ENCODE results near the gene CD209.

- TF ChIP-seq TAF1 (IDR thresholded peaks at IDR 0.05; ENCODE audit: borderline replicate concordance, insufficient read depth, low read length) (no peak), SIN3A (IDR thresholded peaks at IDR 0.05; ENCODE audit: borderline replicate concordance, insufficient read depth, low read length) (no peak), REST (IDR thresholded peaks at IDR 0.05; ENCODE audit: insufficient read depth in 1 of 2, low read depth in 2 of 2, low read length in 2 of 2) (no peak), POLR2AphosphoS5 (IDR thresholded peaks at IDR 0.05; ENCODE audit: low read depth, low read length) (no peak), FOXP2 (optimal IDR thresholded peaks at IDR 0.05; ENCODE audit: borderline replicate concordance, extremely low read depth, extremely low read length, insufficient read depth) (no peak)
Observed at GRCh38 chr19:7744871-7745650, 2.3 kb downstream of the CD209 start.

All from PFSK-1 (cell line).